ENCODE measurements around the gene LTBP4. TPM values are rescaled to one million over a fixed set of nuclear protein-coding genes. Genes with fewer than 3 reads are reported as not detected.

Gene LTBP4
- total RNA-seq, 1 experiment from 2014 or later = 30.8 TPM

DNA sequence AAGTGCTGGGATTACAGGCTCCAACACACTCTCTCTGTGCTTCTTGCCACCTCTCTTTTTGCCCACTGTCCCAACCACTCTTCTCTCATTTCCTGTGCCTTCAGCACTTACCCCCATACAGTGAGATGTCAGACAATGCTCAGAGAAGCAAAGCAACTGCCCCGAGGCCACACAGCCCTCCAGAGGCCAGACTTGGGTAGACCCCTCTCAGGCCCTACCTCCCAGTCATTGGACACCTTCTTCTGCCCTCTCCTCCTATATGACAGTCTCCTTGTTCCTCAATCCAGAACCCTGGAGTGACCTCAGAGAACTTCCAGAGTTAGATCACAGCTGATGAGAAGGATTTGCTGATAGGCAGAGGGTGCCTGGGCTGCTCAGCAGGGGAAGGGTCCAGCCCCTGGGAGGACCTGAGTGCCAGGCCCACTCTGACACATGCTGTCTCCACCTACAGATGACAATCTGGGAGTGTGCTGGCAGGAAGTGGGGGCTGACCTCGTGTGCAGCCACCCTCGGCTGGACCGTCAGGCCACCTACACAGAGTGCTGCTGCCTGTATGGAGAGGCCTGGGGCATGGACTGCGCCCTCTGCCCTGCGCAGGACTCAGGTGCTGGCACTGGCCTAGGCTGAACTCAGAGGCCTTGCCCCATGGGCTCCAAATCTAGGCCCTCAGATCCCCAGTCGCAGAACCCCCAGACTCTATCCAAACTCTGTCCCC is 24.4 kb downstream of the LTBP4 start:
- ChIA-PET POLR2A (no interaction called here), CTCF (no interaction called here)
- Histone ChIP-seq H3K4me1 (peaks cover 11% of the 10 kb centered on the region; the same call in 1 of the 2 replicates), H3K9me3 (no peaks in the 10 kb centered on the region), H3K4me3 (ENCODE audit: low read depth, low read length) (no peak overlapping the region), H3K36me3 (ENCODE audit: control insufficient read depth, insufficient read depth, low read length) (no peaks in the 10 kb centered on the region; the same call in 1 of the 2 replicates), H3K27me3 (replicated peaks; ENCODE audit: control insufficient read depth, insufficient read depth, low read length) (no peaks in the 10 kb centered on the region)
- H3K4me3 Mint-ChIP-seq (ENCODE audit: unreplicated experiment) = no peak overlapping the region
- DNase-seq = no peak
- peaks cover 15% of the 10 kb centered on the region for H3K4me1 Mint-ChIP-seq (ENCODE audit: low read depth, unreplicated experiment)
- intact Hi-C loops (cut with micrococcal nuclease; ENCODE audit: unreplicated experiment) = no loop called here
- no peak overlapping the region for H3K27ac Mint-ChIP-seq (ENCODE audit: unreplicated experiment)
- no peaks in the 10 kb centered on the region for H3K36me3 Mint-ChIP-seq (ENCODE audit: insufficient read depth, unreplicated experiment)
- TF ChIP-seq, protein P1, sequence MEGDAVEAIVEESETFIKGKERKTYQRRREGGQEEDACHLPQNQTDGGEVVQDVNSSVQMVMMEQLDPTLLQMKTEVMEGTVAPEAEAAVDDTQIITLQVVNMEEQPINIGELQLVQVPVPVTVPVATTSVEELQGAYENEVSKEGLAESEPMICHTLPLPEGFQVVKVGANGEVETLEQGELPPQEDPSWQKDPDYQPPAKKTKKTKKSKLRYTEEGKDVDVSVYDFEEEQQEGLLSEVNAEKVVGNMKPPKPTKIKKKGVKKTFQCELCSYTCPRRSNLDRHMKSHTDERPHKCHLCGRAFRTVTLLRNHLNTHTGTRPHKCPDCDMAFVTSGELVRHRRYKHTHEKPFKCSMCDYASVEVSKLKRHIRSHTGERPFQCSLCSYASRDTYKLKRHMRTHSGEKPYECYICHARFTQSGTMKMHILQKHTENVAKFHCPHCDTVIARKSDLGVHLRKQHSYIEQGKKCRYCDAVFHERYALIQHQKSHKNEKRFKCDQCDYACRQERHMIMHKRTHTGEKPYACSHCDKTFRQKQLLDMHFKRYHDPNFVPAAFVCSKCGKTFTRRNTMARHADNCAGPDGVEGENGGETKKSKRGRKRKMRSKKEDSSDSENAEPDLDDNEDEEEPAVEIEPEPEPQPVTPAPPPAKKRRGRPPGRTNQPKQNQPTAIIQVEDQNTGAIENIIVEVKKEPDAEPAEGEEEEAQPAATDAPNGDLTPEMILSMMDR (IDR thresholded peaks at IDR 0.05; ENCODE audit: insufficient read depth in 1 of 2, low read depth in 1 of 2, low read length in 1 of 2, severe bottlenecking in 1 of 2, unreplicated experiment in 1 of 2) = no peak
- no peaks in the 10 kb centered on the region for H3K27me3 Mint-ChIP-seq (ENCODE audit: insufficient read depth, unreplicated experiment)
- no TSS peak for BruUV-seq (replicated peaks)
- no peaks in the 10 kb centered on the region for H3K9me3 Mint-ChIP-seq (ENCODE audit: unreplicated experiment)

GRCh38 chr19:40626918-40627317 is 25.7 kb downstream of the LTBP4 start:
- TF ChIP-seq, protein P1 (IDR thresholded peaks at IDR 0.05; ENCODE audit: insufficient read depth in 1 of 2, low read depth in 1 of 2, low read length in 1 of 2, severe bottlenecking in 1 of 2, unreplicated experiment in 1 of 2) = no peak
- no TSS peak for BruUV-seq (replicated peaks)
- Histone ChIP-seq H3K27me3 (replicated peaks; ENCODE audit: control insufficient read depth, insufficient read depth, low read length) (no peaks in the 10 kb centered on the region), H3K36me3 (ENCODE audit: control insufficient read depth, insufficient read depth, low read length) (no peaks in the 10 kb centered on the region; the same call in 1 of the 2 replicates), H3K4me1 (peaks cover 11% of the 10 kb centered on the region; the same call in 1 of the 2 replicates), H3K4me3 (ENCODE audit: low read depth, low read length) (no peak overlapping the region), H3K9me3 (no peaks in the 10 kb centered on the region)
- Mint-ChIP-seq H3K27me3 (ENCODE audit: insufficient read depth, unreplicated experiment) (no peaks in the 10 kb centered on the region), H3K9me3 (ENCODE audit: unreplicated experiment) (no peaks in the 10 kb centered on the region), H3K4me3 (ENCODE audit: unreplicated experiment) (no peak overlapping the region), H3K27ac (ENCODE audit: unreplicated experiment) (no peak overlapping the region), H3K36me3 (ENCODE audit: insufficient read depth, unreplicated experiment) (no peaks in the 10 kb centered on the region), H3K4me1 (ENCODE audit: low read depth, unreplicated experiment) (peaks cover 15% of the 10 kb centered on the region)
- intact Hi-C loops (cut with micrococcal nuclease; ENCODE audit: unreplicated experiment) = no loop called here
- no peak for DNase-seq
- POLR2A ChIA-PET = no interaction called here
- CTCF ChIA-PET = no interaction called here

GRCh38 chr19:40627486-40628279 is 26.5 kb downstream of the LTBP4 start:
- H3K27me3 Mint-ChIP-seq (ENCODE audit: insufficient read depth, unreplicated experiment) = no peaks in the 10 kb centered on the region
- Histone ChIP-seq H3K4me3 (ENCODE audit: low read depth, low read length) (no peak overlapping the region), H3K4me1 (peaks cover 11% of the 10 kb centered on the region; the same call in 1 of the 2 replicates), H3K9me3 (no peaks in the 10 kb centered on the region), H3K27me3 (replicated peaks; ENCODE audit: control insufficient read depth, insufficient read depth, low read length) (no peaks in the 10 kb centered on the region), H3K36me3 (ENCODE audit: control insufficient read depth, insufficient read depth, low read length) (no peaks in the 10 kb centered on the region; the same call in 1 of the 2 replicates)
- no peaks in the 10 kb centered on the region for H3K9me3 Mint-ChIP-seq (ENCODE audit: unreplicated experiment)
- H3K36me3 Mint-ChIP-seq (ENCODE audit: insufficient read depth, unreplicated experiment) = no peaks in the 10 kb centered on the region
- TF ChIP-seq, protein P1 (IDR thresholded peaks at IDR 0.05; ENCODE audit: insufficient read depth in 1 of 2, low read depth in 1 of 2, low read length in 1 of 2, severe bottlenecking in 1 of 2, unreplicated experiment in 1 of 2) = no peak
- no peak overlapping the region for H3K27ac Mint-ChIP-seq (ENCODE audit: unreplicated experiment)
- ChIA-PET CTCF (no interaction called here), POLR2A (interaction anchor here (0.8 kb wide), 1 partner anchor 175 kb away, joined by 3 read pairs; no protein-coding TSS in a partner anchor)
- BruUV-seq (replicated peaks) = no TSS peak
- H3K4me3 Mint-ChIP-seq (ENCODE audit: unreplicated experiment) = no peak overlapping the region
- no peak for DNase-seq
- peaks cover 15% of the 10 kb centered on the region for H3K4me1 Mint-ChIP-seq (ENCODE audit: low read depth, unreplicated experiment)
- intact Hi-C loops (cut with micrococcal nuclease; ENCODE audit: unreplicated experiment) = no loop called here
